Neuronal stem cell (in vitro differentiated cells): Measurements from ENCODE around the gene IGSF3.

Source experiments
- DNase-seq: peaks from one replicate; pipeline ENCODE4 v3.0.0-alpha.2; 2013; ENCODE audit warnings: low spot score
- H2AFZ ChIP-seq: one replicate; pipeline ENCODE4 v1.6.1; 2013; ENCODE audit warnings: mild to moderate bottlenecking, low read length, inconsistent platforms
- H2AK5ac ChIP-seq: 2 replicates; pipeline ENCODE4 v1.6.1; 2013; ENCODE audit warnings: low read depth, mild to moderate bottlenecking, inconsistent platforms, low read length, moderate library complexity, mixed read lengths
- H2BK120ac ChIP-seq: 2 replicates; pipeline ENCODE4 v1.6.1; 2013; ENCODE audit warnings: low read depth, mild to moderate bottlenecking, inconsistent platforms, low read length, moderate library complexity, mixed read lengths
- H2BK12ac ChIP-seq: one replicate; pipeline ENCODE4 v1.6.1; 2013; ENCODE audit warnings: low read length, inconsistent platforms
- H2BK15ac ChIP-seq: 2 replicates; pipeline ENCODE4 v1.6.1; 2013; ENCODE audit warnings: mild to moderate bottlenecking, low read length, inconsistent platforms, mixed read lengths
- H2BK5ac ChIP-seq: one replicate; pipeline ENCODE4 v1.6.1; 2013; ENCODE audit warnings: inconsistent platforms, mild to moderate bottlenecking, low read length, moderate library complexity
- H3K14ac ChIP-seq: one replicate; pipeline ENCODE4 v1.6.1; 2013; ENCODE audit warnings: low read length, inconsistent platforms
- H3K18ac ChIP-seq: 2 replicates; pipeline ENCODE4 v1.6.1; 2013; ENCODE audit warnings: low read length, inconsistent platforms
- H3K23ac ChIP-seq: 2 replicates; pipeline ENCODE4 v1.6.1; 2013; ENCODE audit warnings: low read depth, mild to moderate bottlenecking, mixed read lengths, low read length, inconsistent platforms; ENCODE audit not compliant: poor library complexity
- H3K27ac ChIP-seq: replicated peaks from 3 replicates; pipeline ENCODE4 v1.5.1; 2013; ENCODE audit warnings: low read length, inconsistent platforms
- H3K27me3 ChIP-seq, 3 experiments: 2 replicates each; pipeline ENCODE4 v1.6.1; 2013; ENCODE audit warnings: low read length in 3 of 3, mild to moderate bottlenecking in 2 of 3, inconsistent platforms in 1 of 3, low read depth in 1 of 3, mixed read lengths in 1 of 3, moderate library complexity in 1 of 3; ENCODE audit not compliant: control insufficient read depth in 3 of 3, insufficient read depth in 3 of 3
- H3K36me3 ChIP-seq, 2 donors: replicated peaks in 1 of 2; 2 replicates each; pipeline ENCODE4 v1.6.1; 2013; ENCODE audit warnings: low read length in 2 of 2; ENCODE audit not compliant: control insufficient read depth in 2 of 2, insufficient read depth in 2 of 2
- H3K4ac ChIP-seq: 2 replicates; pipeline ENCODE4 v1.6.1; 2013; ENCODE audit warnings: inconsistent platforms, mild to moderate bottlenecking, low read length, moderate library complexity
- H3K4me1 ChIP-seq, 2 donors: 1 replicate in 1 of 2; 2 replicates in 1 of 2; pipeline ENCODE4 v1.6.1; 2013; ENCODE audit warnings: low read length in 2 of 2, low read depth in 1 of 2; ENCODE audit not compliant: control insufficient read depth in 2 of 2, insufficient read depth in 1 of 2
- H3K4me2 ChIP-seq: one replicate; pipeline ENCODE4 v1.6.1; 2013; ENCODE audit warnings: mild to moderate bottlenecking, low read length, inconsistent platforms; ENCODE audit not compliant: insufficient read depth, poor library complexity, severe bottlenecking
- H3K4me3 ChIP-seq, 2 donors: 2 replicates each; pipeline ENCODE4 v1.5.1; 2013; ENCODE audit warnings: low read length in 2 of 2, mild to moderate bottlenecking in 2 of 2, inconsistent platforms in 1 of 2, moderate library complexity in 1 of 2
- H3K79me1 ChIP-seq: one replicate; pipeline ENCODE4 v1.6.1; 2013; ENCODE audit warnings: low read depth, mild to moderate bottlenecking, inconsistent platforms, low read length, moderate library complexity
- H3K9ac ChIP-seq: one replicate; pipeline ENCODE4 v1.6.1; 2013; ENCODE audit warnings: mild to moderate bottlenecking, low read depth, low read length, inconsistent platforms; ENCODE audit not compliant: poor library complexity
- H3K9me3 ChIP-seq, 2 donors: replicated peaks in 1 of 2; 2 replicates each; pipeline versions ENCODE3 to v1.6.1; 2013; ENCODE audit warnings: low read length in 2 of 2, mild to moderate bottlenecking in 2 of 2, inconsistent platforms in 1 of 2, low read depth in 1 of 2, mixed read lengths in 1 of 2, moderate library complexity in 1 of 2; ENCODE audit not compliant: control insufficient read depth in 2 of 2, insufficient read depth in 1 of 2
- H4K8ac ChIP-seq: one replicate; pipeline ENCODE4 v1.6.1; 2013; ENCODE audit warnings: low read depth, mild to moderate bottlenecking, inconsistent platforms, low read length, moderate library complexity
- H4K91ac ChIP-seq: one replicate; pipeline ENCODE4 v1.6.1; 2013; ENCODE audit warnings: low read length, low read depth, mild to moderate bottlenecking, inconsistent platforms; ENCODE audit not compliant: poor library complexity
- WGBS, 2 donors: extraction: QIAGEN DNeasy Blood & Tissue Kit; methylation state at CpG; one replicate each; pipeline ENCODE4 v1.1.7; 2013; ENCODE audit warnings: missing lambda C conversion rate in 2 of 2, mixed read lengths in 1 of 2; ENCODE audit not compliant: insufficient read length in 2 of 2, insufficient replicate concordance in 1 of 2; ENCODE audit errors: extremely low coverage in 2 of 2; 5-methylcytosine and 5-hydroxymethylcytosine counted together

IGSF3 gene

GRCh38 chr1:116561563-116561962 lies 106.0 kb downstream of the IGSF3 start:
- Histone ChIP-seq H4K8ac (no peak overlapping the region), H2AK5ac (no peak overlapping the region), H3K4me2 (no peak overlapping the region), H3K27me3 (no peaks in the 10 kb centered on the region), H3K27ac (no peak overlapping the region), H3K4me3 (no peak overlapping the region), H3K79me1 (no peaks in the 10 kb centered on the region), H3K18ac (no peak overlapping the region), H2AFZ (no peak overlapping the region), H3K4me1 (no peaks in the 10 kb centered on the region), H3K23ac (no peak overlapping the region), H3K4ac (no peak overlapping the region), H2BK120ac (no peak overlapping the region), H3K9ac (no peak overlapping the region), H2BK5ac (no peak overlapping the region), H3K9me3 (peaks cover 0 to 5% of the 10 kb centered on the region in 2 donors), H2BK12ac (no peak overlapping the region), H3K14ac (no peak overlapping the region), H4K91ac (no peak overlapping the region), H2BK15ac (no peak overlapping the region), H3K36me3 (no peaks in the 10 kb centered on the region)
- no peak for DNase-seq

DNA sequence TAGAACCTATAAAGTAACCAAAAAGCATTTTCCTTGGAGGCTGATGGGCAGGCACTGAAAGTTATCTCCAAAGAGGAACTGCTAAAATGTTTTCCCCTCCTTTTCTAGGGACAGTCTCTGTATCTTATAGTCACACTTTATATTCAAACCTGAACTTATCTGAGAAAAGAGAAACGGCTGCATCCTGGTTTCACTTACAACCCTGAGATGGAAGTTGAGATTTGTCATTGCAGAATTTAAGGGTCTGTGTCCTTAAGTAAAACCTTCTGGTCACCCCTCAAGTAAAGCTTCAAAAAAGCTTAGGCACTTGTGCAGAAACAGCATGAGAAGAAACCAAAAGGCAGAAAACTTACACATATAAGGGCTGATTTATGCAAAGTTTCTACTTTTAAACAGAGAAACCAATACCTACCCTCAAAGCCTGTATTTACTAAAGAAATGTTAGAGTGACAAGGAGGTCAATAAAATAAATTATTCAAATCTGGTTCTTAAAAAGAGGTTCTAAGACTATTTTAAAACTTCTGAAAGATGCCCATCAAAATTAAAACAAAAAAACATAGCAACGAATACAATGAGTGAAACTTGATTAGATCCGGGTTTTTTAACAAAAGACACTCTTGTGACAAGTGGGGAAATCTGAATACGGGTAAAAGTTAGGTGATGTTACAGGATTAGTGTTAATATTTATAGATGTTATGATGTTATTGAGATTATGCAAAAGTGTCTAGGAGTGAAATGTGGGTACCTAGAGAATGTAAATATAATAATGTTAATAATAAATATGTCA lies 106.6 kb downstream of the IGSF3 start:
- Histone ChIP-seq H2BK12ac (no peak overlapping the region), H3K9me3 (peaks cover 0 to 5% of the 10 kb centered on the region in 2 donors), H3K9ac (no peak overlapping the region), H3K18ac (no peak overlapping the region), H2BK120ac (no peak overlapping the region), H3K23ac (no peak overlapping the region), H3K79me1 (no peaks in the 10 kb centered on the region), H3K27me3 (no peaks in the 10 kb centered on the region), H2AK5ac (no peak overlapping the region), H2BK5ac (no peak overlapping the region), H3K36me3 (no peaks in the 10 kb centered on the region), H3K4me3 (no peak overlapping the region), H4K91ac (no peak overlapping the region), H3K4me1 (no peaks in the 10 kb centered on the region), H4K8ac (no peak overlapping the region), H3K4ac (no peak overlapping the region), H3K4me2 (no peak overlapping the region), H2BK15ac (no peak overlapping the region), H2AFZ (no peak overlapping the region), H3K14ac (no peak overlapping the region), H3K27ac (no peak overlapping the region)
- 100% methylated on average over 1 of the region's 4 CpGs; no CpG with 5 or more reads in 1 of the 2 donors for WGBS, 2 donors
- no peak for DNase-seq

- H4K8ac ChIP-seq = no peak overlapping the region
- no peak overlapping the region for H3K4me2 ChIP-seq
- H3K27me3 ChIP-seq = no peaks in the 10 kb centered on the region
- peaks cover 0 to 5% of the 10 kb centered on the region in 2 donors for H3K9me3 ChIP-seq
- H2AK5ac ChIP-seq = no peak overlapping the region
- H2BK5ac ChIP-seq = no peak overlapping the region
- no peak overlapping the region for H3K23ac ChIP-seq
- H2BK12ac ChIP-seq = no peak overlapping the region
- H3K18ac ChIP-seq = no peak overlapping the region
- no peak overlapping the region for H2BK120ac ChIP-seq
- no peak overlapping the region for H3K4ac ChIP-seq
- no peak overlapping the region for H2BK15ac ChIP-seq
- no peaks in the 10 kb centered on the region for H3K79me1 ChIP-seq
- H4K91ac ChIP-seq = no peak overlapping the region
- DNase-seq = no peak
- no peak overlapping the region for H3K4me3 ChIP-seq
- no CpG with 5 or more reads among the region's 8 CpGs for WGBS, 2 donors
- no peak overlapping the region for H2AFZ ChIP-seq
- H3K9ac ChIP-seq = no peak overlapping the region
- H3K36me3 ChIP-seq = no peaks in the 10 kb centered on the region
- no peak overlapping the region for H3K14ac ChIP-seq
- H3K27ac ChIP-seq = no peak overlapping the region
- no peaks in the 10 kb centered on the region for H3K4me1 ChIP-seq
These were observed 108.2 kb downstream of the IGSF3 start for GRCh38 chr1:116559304-116559761.

DNA sequence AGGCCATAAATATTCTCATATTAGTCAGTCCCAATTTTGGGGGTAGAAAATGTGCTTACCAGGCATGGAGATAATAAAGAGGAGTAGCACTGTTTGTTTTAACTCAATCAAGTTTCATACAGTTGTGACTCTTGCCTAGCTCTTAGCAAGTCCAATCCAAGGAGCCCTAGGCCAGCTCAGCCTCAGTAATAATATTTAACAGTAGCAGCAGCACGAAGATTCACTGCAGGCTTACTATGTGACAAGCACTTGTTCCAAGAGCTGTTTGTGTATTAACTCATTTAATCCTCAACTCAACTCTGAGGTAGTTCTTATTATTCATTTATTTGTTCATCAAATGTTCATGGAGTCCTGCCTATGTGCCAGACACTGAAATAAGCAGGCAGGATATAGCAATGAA lies 109.0 kb downstream of the IGSF3 start:
- Histone ChIP-seq H3K9me3 (peaks cover 0 to 5% of the 10 kb centered on the region in 2 donors), H3K4ac (no peak overlapping the region), H2BK5ac (no peak overlapping the region), H3K4me2 (no peak overlapping the region), H2BK12ac (no peak overlapping the region), H3K4me1 (no peaks in the 10 kb centered on the region), H4K8ac (no peak overlapping the region), H3K27me3 (no peaks in the 10 kb centered on the region), H2AFZ (no peak overlapping the region), H3K79me1 (no peaks in the 10 kb centered on the region), H3K27ac (no peak overlapping the region), H2BK120ac (no peak overlapping the region), H3K23ac (no peak overlapping the region), H3K36me3 (no peaks in the 10 kb centered on the region), H3K9ac (no peak overlapping the region), H3K4me3 (no peak overlapping the region), H2AK5ac (no peak overlapping the region), H4K91ac (no peak overlapping the region), H2BK15ac (no peak overlapping the region), H3K14ac (no peak overlapping the region), H3K18ac (no peak overlapping the region)
- DNase-seq = no peak
- no CpG with 5 or more reads among the region's 1 CpG for WGBS, 2 donors
